A673 (cell line): ENCODE results near the gene EXOC8.

Source experiments
- EZH2 ChIP-seq: fragments of 200-600 bp; sonication (generic); IDR thresholded peaks from 2 replicates; pipeline ENCODE4 v1.6.1; 2017; ENCODE audit warnings: borderline replicate concordance, low read depth, mild to moderate bottlenecking, mixed read lengths, antibody characterized with exemption, low read length; ENCODE audit not compliant: poor library complexity, severe bottlenecking
- TF ChIP-seq, protein P1 (sequence below): fragments of 300-800, 200-600 bp; sonication (generic); conservative IDR thresholded peaks from 2 replicates; pipeline ENCODE4 v1.5.1; 2017; ENCODE audit warnings: low read depth, mild to moderate bottlenecking, antibody characterized with exemption, low read length, moderate library complexity, mixed read lengths

DNA sequence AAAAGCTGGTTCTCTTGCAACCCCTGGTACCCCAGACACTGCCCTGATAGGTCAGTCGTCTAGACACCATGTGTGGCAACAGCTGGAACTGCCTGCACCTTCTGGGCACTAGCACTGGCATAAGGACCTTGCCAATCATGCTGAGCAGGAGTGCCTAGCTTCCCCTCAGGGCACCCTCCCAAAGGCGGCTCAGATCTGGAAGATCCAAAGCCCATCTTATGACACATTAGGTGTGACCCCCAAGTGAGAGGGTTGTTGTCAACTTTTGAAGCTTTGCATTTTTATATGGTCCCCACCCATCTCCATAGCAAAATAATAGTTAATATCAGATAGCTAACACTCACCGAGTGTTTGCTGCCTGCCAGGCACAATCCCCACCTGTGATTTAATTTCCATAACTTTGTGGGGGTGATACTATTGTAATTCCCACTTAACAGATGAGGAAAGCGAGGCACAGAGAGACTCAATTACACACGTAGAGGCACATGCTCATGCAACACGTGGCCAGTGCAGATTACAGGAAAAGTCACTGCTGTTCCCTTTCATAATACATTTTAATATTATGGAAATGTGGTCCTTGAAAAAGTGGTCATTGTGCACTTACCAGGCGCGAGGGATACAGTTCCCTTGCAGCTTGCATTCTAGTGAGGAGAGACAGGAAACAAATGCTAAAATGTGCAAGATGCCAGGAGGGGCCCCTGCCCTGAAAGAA is 25.8 kb downstream of the EXOC8 start:
- TF ChIP-seq, protein P1, sequence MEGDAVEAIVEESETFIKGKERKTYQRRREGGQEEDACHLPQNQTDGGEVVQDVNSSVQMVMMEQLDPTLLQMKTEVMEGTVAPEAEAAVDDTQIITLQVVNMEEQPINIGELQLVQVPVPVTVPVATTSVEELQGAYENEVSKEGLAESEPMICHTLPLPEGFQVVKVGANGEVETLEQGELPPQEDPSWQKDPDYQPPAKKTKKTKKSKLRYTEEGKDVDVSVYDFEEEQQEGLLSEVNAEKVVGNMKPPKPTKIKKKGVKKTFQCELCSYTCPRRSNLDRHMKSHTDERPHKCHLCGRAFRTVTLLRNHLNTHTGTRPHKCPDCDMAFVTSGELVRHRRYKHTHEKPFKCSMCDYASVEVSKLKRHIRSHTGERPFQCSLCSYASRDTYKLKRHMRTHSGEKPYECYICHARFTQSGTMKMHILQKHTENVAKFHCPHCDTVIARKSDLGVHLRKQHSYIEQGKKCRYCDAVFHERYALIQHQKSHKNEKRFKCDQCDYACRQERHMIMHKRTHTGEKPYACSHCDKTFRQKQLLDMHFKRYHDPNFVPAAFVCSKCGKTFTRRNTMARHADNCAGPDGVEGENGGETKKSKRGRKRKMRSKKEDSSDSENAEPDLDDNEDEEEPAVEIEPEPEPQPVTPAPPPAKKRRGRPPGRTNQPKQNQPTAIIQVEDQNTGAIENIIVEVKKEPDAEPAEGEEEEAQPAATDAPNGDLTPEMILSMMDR, result no peak
- no peak for TF ChIP-seq EZH2
